HG02759 (cell line): ENCODE data around the gene ANO7.

Experiments used
- ATAC-seq: cut with Tn5 transposase; IDR thresholded peaks from one replicate; pipeline ENCODE4 v1.9.1; 2021; ENCODE audit warnings: mild to moderate bottlenecking, moderate library complexity; ENCODE audit not compliant: unreplicated experiment

ANO7 gene

GRCh38 chr2:241157841-241158545 lies 30.5 kb upstream of the ANO7 start:
- no peak for ATAC-seq

- no peak for ATAC-seq
Measured at GRCh38 chr2:241158546-241158900, 30.0 kb upstream of the ANO7 start.

- ATAC-seq, result no peak
Measured at GRCh38 chr2:241159116-241159515, 29.4 kb upstream of the ANO7 start.

GRCh38 chr2:241160318-241160717 lies 28.2 kb upstream of the ANO7 start:
- ATAC-seq, result no peak

GRCh38 chr2:241161646-241162281 lies 26.7 kb upstream of the ANO7 start:
- ATAC-seq, result no peak

- no peak for ATAC-seq
Measured at GRCh38 chr2:241163601-241164118, 24.8 kb upstream of the ANO7 start.

- ATAC-seq, result no peak
Measured at GRCh38 chr2:241168366-241168765, 20.1 kb upstream of the ANO7 start.

- ATAC-seq, result no peak
Measured at GRCh38 chr2:241173557-241173956, 14.9 kb upstream of the ANO7 start.

GRCh38 chr2:241177526-241178334 lies 10.7 kb upstream of the ANO7 start:
- no peak for ATAC-seq

GRCh38 chr2:241178961-241179360 lies 9.5 kb upstream of the ANO7 start:
- ATAC-seq, result no peak

- no peak for ATAC-seq
Measured at GRCh38 chr2:241179899-241180298, 8.6 kb upstream of the ANO7 start.

GRCh38 chr2:241180495-241180894 lies 8.0 kb upstream of the ANO7 start:
- no peak for ATAC-seq

GRCh38 chr2:241182126-241182525 lies 6.4 kb upstream of the ANO7 start:
- no peak for ATAC-seq

- ATAC-seq, result no peak
Measured at GRCh38 chr2:241182531-241183133, 5.8 kb upstream of the ANO7 start.

- ATAC-seq, result no peak
Measured at GRCh38 chr2:241183221-241183620, 5.3 kb upstream of the ANO7 start.

GRCh38 chr2:241184901-241185300 lies 3.6 kb upstream of the ANO7 start:
- no peak for ATAC-seq

GRCh38 chr2:241185961-241186360 lies 2.5 kb upstream of the ANO7 start:
- no peak for ATAC-seq

- no peak for ATAC-seq
Measured at GRCh38 chr2:241187101-241187917, 1.2 kb upstream of the ANO7 start.

GRCh38 chr2:241187918-241188234 lies 601 bp upstream of the ANO7 start:
- ATAC-seq, result no peak

- no peak for ATAC-seq
Measured at GRCh38 chr2:241189093-241189855, 797 bp downstream of the ANO7 start.
